ENCODE data around the gene STRA6.

Gene STRA6

GRCh38 chr15:74207652-74208440 is 5.3 kb upstream of the STRA6 start:
- no peak for DNase-seq

GRCh38 chr15:74206801-74207281 is 4.3 kb upstream of the STRA6 start:
- DNase-seq = no peak

- DNase-seq = no peak
These were observed 3.0 kb upstream of the STRA6 start for GRCh38 chr15:74205582-74205947.

- DNase-seq = peak; percentile 38
These were observed 1.4 kb upstream of the STRA6 start for GRCh38 chr15:74203914-74204431.

- DNase-seq = no peak
These were observed 722 bp downstream of the STRA6 start for GRCh38 chr15:74201710-74202420.

GRCh38 chr15:74200871-74201419 is 1.6 kb downstream of the STRA6 start:
- no peak for DNase-seq

GRCh38 chr15:74200412-74200815 is 2.2 kb downstream of the STRA6 start:
- no peak for DNase-seq

- DNase-seq = no peak
These were observed 3.3 kb downstream of the STRA6 start for GRCh38 chr15:74199297-74199652.

- DNase-seq = no peak
These were observed 5.2 kb downstream of the STRA6 start for GRCh38 chr15:74197176-74197965.

GRCh38 chr15:74196175-74196574 is 6.4 kb downstream of the STRA6 start:
- DNase-seq = no peak

- no peak for DNase-seq
These were observed 7.7 kb downstream of the STRA6 start for GRCh38 chr15:74194572-74195559.

- no peak for DNase-seq
These were observed 8.7 kb downstream of the STRA6 start for GRCh38 chr15:74193905-74194304.

- no peak for DNase-seq
These were observed 9.3 kb downstream of the STRA6 start for GRCh38 chr15:74193299-74193718.

- no peak for DNase-seq
These were observed 9.8 kb downstream of the STRA6 start for GRCh38 chr15:74192751-74193150.

- no peak for DNase-seq
These were observed 10.8 kb downstream of the STRA6 start for GRCh38 chr15:74191798-74192197.

GRCh38 chr15:74188216-74188615 is 14.4 kb downstream of the STRA6 start:
- DNase-seq = no peak

GRCh38 chr15:74185710-74186348 is 16.8 kb downstream of the STRA6 start:
- DNase-seq = no peak

- no peak for DNase-seq
These were observed 17.9 kb downstream of the STRA6 start for GRCh38 chr15:74184582-74185091.

- DNase-seq = no peak
These were observed 20.5 kb downstream of the STRA6 start for GRCh38 chr15:74182131-74182530.

GRCh38 chr15:74180881-74181602 is 21.5 kb downstream of the STRA6 start:
- no peak for DNase-seq

All from NCI-H1436 (cell line).